ENCODE measurements around the gene GRIK4.

GRIK4 gene

GRCh38 chr11:120516461-120517389, 5.2 kb downstream of the GRIK4 start:
- no peak for DNase-seq (ENCODE audit: extremely low read depth, low read depth)
- TF ChIP-seq CTCF (IDR thresholded peaks at IDR 0.05; ENCODE audit: low read depth, low read length), result no peak

DNA sequence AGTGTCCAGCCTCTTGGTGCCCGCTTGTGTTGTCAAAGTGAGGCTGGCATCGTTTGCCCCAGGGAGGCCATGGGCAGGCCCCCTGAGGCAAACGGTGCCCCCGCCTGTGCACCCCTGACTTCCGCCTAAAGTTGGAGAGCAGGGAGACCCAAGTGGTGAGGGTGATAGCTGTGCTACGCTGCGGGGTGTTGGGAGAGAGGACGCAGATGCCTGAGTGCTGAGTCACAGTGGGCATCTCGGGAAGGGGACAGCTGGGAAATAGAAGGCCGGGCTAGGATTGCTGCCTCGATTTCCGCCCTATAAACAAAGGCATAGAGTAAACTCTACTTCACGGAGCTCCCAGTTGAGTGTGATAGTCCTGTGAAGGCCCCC, 5.8 kb downstream of the GRIK4 start:
- DNase-seq (ENCODE audit: extremely low read depth, low read depth), result no peak
- no peak for TF ChIP-seq CTCF (IDR thresholded peaks at IDR 0.05; ENCODE audit: low read depth, low read length)

GRCh38 chr11:120517801-120518291, 6.3 kb downstream of the GRIK4 start:
- no peak for TF ChIP-seq CTCF (IDR thresholded peaks at IDR 0.05; ENCODE audit: low read depth, low read length)
- no peak for DNase-seq (ENCODE audit: extremely low read depth, low read depth)

DNA sequence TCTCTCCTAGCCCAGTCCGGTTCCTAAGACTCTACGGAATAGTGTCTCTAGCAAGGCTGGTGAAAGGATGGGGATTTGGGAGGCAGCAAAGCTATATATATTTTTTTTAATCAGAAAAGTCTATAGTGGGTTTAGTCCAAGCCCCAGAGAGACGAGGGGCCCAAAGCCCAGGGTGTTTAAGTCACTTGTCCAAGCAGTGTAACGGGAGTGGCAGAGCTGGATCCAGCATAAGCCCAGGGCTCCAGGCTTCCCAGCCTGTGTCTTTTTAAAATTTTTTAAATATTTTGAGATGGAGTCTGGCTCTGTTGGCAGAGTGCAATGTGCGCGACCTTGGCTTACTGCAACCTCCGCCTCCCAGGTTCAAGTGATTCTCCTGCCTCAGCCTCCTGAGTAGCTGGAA, 6.8 kb downstream of the GRIK4 start:
- TF ChIP-seq CTCF (IDR thresholded peaks at IDR 0.05; ENCODE audit: low read depth, low read length), result no peak
- no peak for DNase-seq (ENCODE audit: extremely low read depth, low read depth)

- no peak for DNase-seq (ENCODE audit: extremely low read depth, low read depth)
- no peak for TF ChIP-seq CTCF (IDR thresholded peaks at IDR 0.05; ENCODE audit: low read depth, low read length)
Observed at GRCh38 chr11:120519474-120519873, 7.9 kb downstream of the GRIK4 start.

DNA sequence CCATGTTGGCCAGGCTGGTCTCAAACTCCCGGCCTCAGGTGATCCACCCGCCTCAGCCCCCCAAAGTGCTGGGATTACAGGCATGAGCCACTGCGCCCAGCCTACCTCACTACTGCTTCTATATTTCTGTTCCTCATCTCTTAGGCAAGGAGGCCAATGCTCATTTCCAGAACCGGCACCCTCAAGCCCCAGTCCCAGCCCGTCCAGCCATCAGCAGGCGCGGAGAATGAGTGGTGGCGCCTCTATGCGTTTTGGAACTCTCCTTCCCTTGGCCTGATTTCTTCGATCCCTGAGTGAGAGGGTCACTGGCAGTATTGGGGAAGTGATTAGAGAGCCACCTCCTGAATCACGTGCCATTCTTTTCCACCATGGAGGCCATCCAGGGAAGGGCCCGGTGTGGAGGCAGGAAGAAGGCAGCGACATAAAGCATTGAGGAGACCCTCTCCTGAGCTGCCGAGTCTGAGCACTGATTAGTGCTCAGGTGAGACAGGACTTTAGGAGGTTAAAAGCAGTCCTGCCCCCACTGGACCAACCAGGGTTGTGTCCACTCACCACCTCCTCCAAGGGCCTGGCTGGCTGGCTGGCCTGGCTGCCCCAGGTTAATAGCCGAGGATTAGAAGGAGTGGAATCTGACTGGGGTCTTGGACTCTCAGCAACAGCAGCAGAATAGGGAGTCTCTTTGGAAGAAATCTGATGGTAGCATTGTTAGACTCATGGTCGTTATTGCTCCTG, 8.7 kb downstream of the GRIK4 start:
- DNase-seq (ENCODE audit: extremely low read depth, low read depth), result no peak
- no peak for TF ChIP-seq CTCF (IDR thresholded peaks at IDR 0.05; ENCODE audit: low read depth, low read length)

DNA sequence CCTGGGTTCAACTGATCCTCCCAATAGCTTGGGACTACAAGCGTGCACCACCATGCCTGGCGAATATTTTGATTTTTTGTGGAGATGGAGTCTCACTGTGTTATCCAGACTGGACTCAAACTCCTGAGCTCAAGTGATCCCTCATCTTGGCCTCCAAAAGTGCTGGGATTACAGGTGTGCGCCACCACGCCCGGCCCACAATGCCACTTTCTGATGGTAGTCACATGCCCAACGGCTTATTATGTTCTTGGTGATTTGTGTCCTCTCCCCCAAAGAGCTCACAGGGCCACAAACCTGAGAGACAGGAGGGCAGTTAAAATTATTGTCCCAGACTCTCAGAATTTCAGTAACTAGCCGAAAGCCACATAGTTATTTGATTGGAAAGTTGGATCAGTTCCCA, 9.6 kb downstream of the GRIK4 start:
- DNase-seq (ENCODE audit: extremely low read depth, low read depth), result no peak
- TF ChIP-seq CTCF (IDR thresholded peaks at IDR 0.05; ENCODE audit: low read depth, low read length), result no peak
